VCaP (cell line): ENCODE data around the gene KCNK3.

Experiments
- H3K27ac ChIP-seq: fragments of 450-650 bp; 2 replicates; pipeline ENCODE4 v1.5.1; 2017
- TF ChIP-seq, protein P1 (sequence below): fragments of 450-650 bp; conservative IDR thresholded peaks from 2 replicates; pipeline ENCODE4 v1.5.1; 2017; ENCODE audit warnings: mild to moderate bottlenecking, moderate library complexity

The KCNK3 gene

DNA sequence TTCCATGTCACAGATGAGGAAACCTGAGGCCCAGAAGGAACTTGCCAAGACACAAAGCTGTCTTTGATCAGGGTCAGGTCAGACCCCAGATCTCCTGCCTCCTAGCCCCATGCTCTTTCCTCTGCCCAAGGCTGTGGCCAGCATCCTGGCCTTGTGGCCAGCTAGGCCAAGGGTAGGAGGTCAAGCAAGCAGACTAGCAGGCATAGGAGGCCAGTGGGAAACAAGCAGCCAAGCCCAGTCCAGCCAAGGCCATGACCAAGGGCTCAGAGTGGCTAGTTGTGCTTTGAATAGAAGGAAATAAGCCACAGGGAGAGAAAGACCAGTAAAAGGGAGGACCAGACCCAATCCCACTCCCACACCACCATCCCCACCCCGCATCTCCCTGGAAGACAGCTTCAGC lies 30.4 kb downstream of the KCNK3 start:
- H3K27ac ChIP-seq, result no peak overlapping the region; the same call in 1 of the 2 replicates
- TF ChIP-seq, protein P1, sequence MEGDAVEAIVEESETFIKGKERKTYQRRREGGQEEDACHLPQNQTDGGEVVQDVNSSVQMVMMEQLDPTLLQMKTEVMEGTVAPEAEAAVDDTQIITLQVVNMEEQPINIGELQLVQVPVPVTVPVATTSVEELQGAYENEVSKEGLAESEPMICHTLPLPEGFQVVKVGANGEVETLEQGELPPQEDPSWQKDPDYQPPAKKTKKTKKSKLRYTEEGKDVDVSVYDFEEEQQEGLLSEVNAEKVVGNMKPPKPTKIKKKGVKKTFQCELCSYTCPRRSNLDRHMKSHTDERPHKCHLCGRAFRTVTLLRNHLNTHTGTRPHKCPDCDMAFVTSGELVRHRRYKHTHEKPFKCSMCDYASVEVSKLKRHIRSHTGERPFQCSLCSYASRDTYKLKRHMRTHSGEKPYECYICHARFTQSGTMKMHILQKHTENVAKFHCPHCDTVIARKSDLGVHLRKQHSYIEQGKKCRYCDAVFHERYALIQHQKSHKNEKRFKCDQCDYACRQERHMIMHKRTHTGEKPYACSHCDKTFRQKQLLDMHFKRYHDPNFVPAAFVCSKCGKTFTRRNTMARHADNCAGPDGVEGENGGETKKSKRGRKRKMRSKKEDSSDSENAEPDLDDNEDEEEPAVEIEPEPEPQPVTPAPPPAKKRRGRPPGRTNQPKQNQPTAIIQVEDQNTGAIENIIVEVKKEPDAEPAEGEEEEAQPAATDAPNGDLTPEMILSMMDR, result no peak

DNA sequence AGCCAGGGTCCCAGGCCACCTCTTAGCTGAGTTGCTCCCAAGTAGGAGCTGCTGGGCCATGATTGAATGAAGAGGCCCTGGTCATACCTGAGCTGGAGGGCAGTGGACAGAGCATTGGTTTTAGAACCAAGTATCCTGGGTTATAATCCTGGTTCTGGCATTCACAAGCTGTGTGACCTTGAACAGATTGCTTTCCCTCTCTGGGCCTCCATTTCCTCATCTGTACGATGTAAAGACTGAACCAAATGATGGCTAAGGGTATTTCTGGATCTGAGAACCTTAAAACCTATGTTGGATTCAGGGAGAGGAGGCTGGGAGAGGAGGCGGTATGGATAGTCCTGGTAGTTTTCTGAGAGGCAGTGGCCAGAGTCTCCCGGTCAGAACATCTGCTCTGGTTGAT lies 31.0 kb downstream of the KCNK3 start:
- H3K27ac ChIP-seq, result peak overlapping the region; percentile 24; the same call in 1 of the 2 replicates

DNA sequence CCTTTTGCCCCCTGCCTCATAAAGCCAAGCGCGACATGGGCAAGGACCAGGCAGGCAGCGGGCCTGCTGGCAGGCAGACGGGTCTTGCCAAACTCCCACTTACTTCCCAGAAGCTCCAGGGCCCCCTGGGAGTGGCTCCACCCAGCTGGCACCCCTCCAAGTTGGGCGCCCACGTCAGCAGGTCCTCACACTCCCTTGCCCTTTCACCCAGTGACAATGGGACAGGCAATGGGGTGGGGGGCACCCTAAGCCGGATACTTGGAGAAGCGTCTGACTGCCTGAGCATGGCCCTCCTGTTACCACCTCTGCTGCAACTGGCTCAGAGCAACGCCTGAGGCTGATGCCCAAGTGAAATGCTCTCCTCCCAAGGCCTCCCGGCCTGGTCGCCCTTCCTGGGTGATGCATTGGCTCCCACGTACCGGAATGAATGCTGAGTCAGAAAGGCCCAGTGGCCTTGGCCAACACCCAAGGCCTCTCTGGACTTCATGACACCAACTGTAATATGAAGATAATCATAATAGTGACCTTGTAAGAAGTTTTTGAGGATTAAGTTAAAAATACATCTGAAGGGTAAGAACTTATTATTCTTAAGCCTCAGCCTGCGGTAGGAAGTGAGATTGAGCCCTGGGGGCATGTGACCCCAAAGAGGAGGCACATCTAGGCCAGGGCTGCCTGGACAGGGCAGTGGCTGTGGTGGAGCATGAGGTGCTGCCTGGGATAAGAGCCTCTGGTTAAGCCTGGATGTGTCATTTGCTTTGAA lies 31.6 kb downstream of the KCNK3 start:
- peak overlapping the region; percentile 24; the same call in 1 of the 2 replicates for H3K27ac ChIP-seq
- TF ChIP-seq, protein P1, result no peak

More for the DNA sequence above, 31.0 kb downstream of the KCNK3 start:
- TF ChIP-seq, protein P1, result no peak

DNA sequence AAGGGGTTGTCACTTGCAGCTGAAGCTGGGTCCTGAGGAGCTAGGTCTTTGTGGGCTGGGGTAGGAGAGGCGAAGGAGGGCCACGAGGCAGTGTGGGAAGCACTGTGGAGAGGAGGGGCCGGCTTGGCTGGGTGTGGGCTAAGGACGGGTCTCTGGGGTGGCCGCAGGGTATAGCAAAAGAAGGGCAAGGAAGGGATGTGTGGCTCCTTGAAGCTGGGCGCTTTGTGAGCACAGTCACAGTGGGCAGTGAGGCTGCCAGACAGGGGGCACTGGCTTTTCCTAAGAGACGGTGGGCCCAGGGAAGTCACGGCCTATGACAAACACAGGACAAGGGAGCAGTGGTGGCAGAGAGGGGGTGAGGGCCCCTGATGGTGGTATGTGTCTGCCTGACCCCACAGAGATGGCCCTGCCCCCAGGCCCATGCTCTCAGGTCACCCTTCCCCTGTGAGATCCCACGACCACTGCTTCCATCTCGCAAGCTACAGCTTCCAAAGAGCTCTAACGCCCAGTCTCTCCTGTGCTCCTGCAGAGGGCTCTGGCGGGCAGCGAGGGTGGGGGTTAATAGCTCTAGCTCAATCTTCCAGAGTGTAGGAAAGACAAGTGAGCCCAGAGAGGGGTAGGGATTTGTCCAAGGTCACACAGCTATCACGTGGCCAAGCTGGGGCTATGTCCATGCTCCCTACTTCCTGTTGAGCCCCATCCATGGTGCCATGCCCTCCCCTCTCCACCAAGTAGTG lies 32.4 kb downstream of the KCNK3 start:
- TF ChIP-seq, protein P1, result no peak
- no peak overlapping the region; the same call in 1 of the 2 replicates for H3K27ac ChIP-seq

DNA sequence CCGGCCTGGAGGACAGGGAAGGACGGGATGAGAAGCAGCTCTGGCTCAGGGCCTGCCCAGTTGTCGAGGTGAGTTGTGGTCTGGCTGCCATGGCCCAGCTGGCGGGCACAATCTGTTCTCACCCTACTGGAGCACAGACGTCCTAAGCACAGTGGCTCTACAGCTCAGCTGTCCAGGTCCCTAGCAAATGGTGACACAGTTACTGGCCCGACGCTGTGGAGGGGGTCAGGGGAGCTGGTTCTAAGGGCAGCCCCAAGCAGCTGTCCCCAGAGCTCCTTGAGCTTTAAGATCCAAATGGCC lies 32.9 kb downstream of the KCNK3 start:
- H3K27ac ChIP-seq, result no peak overlapping the region; the same call in 1 of the 2 replicates
- TF ChIP-seq, protein P1, result no peak

- TF ChIP-seq, protein P1, result no peak
- H3K27ac ChIP-seq, result no peak overlapping the region
These were observed 33.7 kb downstream of the KCNK3 start for GRCh38 chr2:26726228-26726627.

DNA sequence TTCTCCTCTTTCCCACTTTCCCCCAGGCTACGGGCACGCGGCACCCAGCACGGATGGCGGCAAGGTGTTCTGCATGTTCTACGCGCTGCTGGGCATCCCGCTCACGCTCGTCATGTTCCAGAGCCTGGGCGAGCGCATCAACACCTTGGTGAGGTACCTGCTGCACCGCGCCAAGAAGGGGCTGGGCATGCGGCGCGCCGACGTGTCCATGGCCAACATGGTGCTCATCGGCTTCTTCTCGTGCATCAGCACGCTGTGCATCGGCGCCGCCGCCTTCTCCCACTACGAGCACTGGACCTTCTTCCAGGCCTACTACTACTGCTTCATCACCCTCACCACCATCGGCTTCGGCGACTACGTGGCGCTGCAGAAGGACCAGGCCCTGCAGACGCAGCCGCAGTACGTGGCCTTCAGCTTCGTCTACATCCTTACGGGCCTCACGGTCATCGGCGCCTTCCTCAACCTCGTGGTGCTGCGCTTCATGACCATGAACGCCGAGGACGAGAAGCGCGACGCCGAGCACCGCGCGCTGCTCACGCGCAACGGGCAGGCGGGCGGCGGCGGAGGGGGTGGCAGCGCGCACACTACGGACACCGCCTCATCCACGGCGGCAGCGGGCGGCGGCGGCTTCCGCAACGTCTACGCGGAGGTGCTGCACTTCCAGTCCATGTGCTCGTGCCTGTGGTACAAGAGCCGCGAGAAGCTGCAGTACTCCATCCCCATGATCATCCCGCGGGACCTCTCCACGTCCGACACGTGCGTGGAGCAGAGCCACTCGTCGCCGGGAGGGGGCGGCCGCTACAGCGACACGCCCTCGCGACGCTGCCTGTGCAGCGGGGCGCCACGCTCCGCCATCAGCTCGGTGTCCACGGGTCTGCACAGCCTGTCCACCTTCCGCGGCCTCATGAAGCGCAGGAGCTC lies 35.4 kb downstream of the KCNK3 start:
- no peak overlapping the region for H3K27ac ChIP-seq
- TF ChIP-seq, protein P1, result no peak
